CD4-positive, alpha-beta memory T cell (primary cell): ENCODE results near the gene DNER. TPM values are rescaled to one million over a fixed set of nuclear protein-coding genes. Genes with fewer than 3 reads are reported as not detected.
"Not testable (repeated sequence)": the region's sequence is repeated elsewhere in the genome, so short reads cannot be mapped to it uniquely, and the experiment has no call there.

Experiments
- CTCF ChIA-PET: fragments of 350-600 bp; sonication (Branson Sonifier 250); formaldehyde crosslinking; loops from one replicate; lab custom pipeline; 2021; ENCODE audit warnings: inconsistent platforms; ENCODE audit not compliant: partially characterized antibody; lab: Charles Lee
- POLR2A ChIA-PET: fragments of 350-600 bp; sonication (Branson Sonifier 250); formaldehyde crosslinking; loops from one replicate; lab custom pipeline; 2021; ENCODE audit not compliant: partially characterized antibody; lab: Charles Lee
- DNase-seq, 5 donors: peaks; one replicate each; pipeline versions ENCODE4 v3.0.0 to v3.0.0-alpha.2; 2020 to 2022; ENCODE audit warnings: mixed read lengths in 1 of 5
- H3K27ac ChIP-seq: one replicate; pipeline ENCODE4 v1.7.0; 2013; ENCODE audit warnings: low read depth, low read length
- H3K27me3 ChIP-seq: 2 replicates; pipeline ENCODE4 v1.7.0; 2013; ENCODE audit warnings: mild to moderate bottlenecking, low read length, moderate library complexity; ENCODE audit not compliant: insufficient read depth
- H3K36me3 ChIP-seq: 2 replicates; pipeline ENCODE4 v1.7.0; 2013; ENCODE audit warnings: mild to moderate bottlenecking, low read length, moderate library complexity; ENCODE audit not compliant: insufficient read depth
- H3K4me1 ChIP-seq: 2 replicates; pipeline ENCODE4 v1.7.0; 2013; ENCODE audit warnings: mild to moderate bottlenecking, low read length, moderate library complexity; ENCODE audit not compliant: insufficient read depth
- H3K4me3 ChIP-seq, 2 donors: one replicate each; pipeline ENCODE4 v1.7.0; 2013; ENCODE audit warnings: low read length in 2 of 2, mild to moderate bottlenecking in 1 of 2
- H3K9me3 ChIP-seq, 2 donors: one replicate each; pipeline ENCODE4 v1.7.0; 2013; ENCODE audit warnings: low read length in 2 of 2, control low read depth in 1 of 2; ENCODE audit not compliant: control insufficient read depth in 1 of 2
- H3K27ac Mint-ChIP-seq, 7 donors: one replicate each; pipeline ENCODE4 v1.8.0; 2020 to 2021; ENCODE audit warnings: mixed read lengths in 7 of 7, mild to moderate bottlenecking in 6 of 7, inconsistent platforms in 3 of 7, moderate library complexity in 3 of 7
- H3K27me3 Mint-ChIP-seq, 2 donors: one replicate each; pipeline ENCODE4 v1.8.0; 2020 to 2021; ENCODE audit warnings: mixed read lengths in 2 of 2
- H3K36me3 Mint-ChIP-seq, 2 donors: one replicate each; pipeline ENCODE4 v1.8.0; 2020 to 2021; ENCODE audit warnings: mixed read lengths in 2 of 2, inconsistent platforms in 1 of 2, mild to moderate bottlenecking in 1 of 2
- H3K4me1 Mint-ChIP-seq, 4 donors: one replicate each; pipeline ENCODE4 v1.8.0; 2020 to 2021; ENCODE audit warnings: mixed read lengths in 4 of 4, mild to moderate bottlenecking in 1 of 4
- H3K4me3 Mint-ChIP-seq, 8 donors: one replicate each; pipeline ENCODE4 v1.8.0; 2020 to 2021; ENCODE audit warnings: mixed read lengths in 8 of 8, mild to moderate bottlenecking in 7 of 8, moderate library complexity in 6 of 8, inconsistent platforms in 3 of 8
- H3K9me3 Mint-ChIP-seq, 8 donors: one replicate each; pipeline ENCODE4 v1.8.0; 2020 to 2021; ENCODE audit warnings: mixed read lengths in 8 of 8, mild to moderate bottlenecking in 5 of 8, inconsistent platforms in 3 of 8, moderate library complexity in 1 of 8
- intact Hi-C: fragments of 100-400 bp; cut with micrococcal nuclease; formaldehyde crosslinking; loops from one replicate; pipeline ENCODE4 v1.15.1; 2023
- polyA plus RNA-seq, 2 donors: library from polyadenylated mRNA; unstranded; fragments of 300-500 nt; fragmentation: Illumina TruSeq; gene quantifications; one replicate each; pipeline ENCODE4 v1.2.3, GENCODE V29; 2021
- total RNA-seq, 2 experiments: library from RNA; stranded (reverse); gene quantifications; one replicate each; pipeline ENCODE4 v1.2.3, GENCODE V29; 2021

The DNER gene
- total and polyA plus RNA-seq, 4 experiments from 2014 or later, result not detected

- Mint-ChIP-seq H3K36me3 (no peaks in the 10 kb centered on the region), H3K4me3 (no peak overlapping the region), H3K4me1 (no peaks in the 10 kb centered on the region), H3K27ac (no peak overlapping the region), H3K9me3 (peaks cover 0 to 3% (median 0%) of the 10 kb centered on the region in 8 donors), H3K27me3 (peaks cover 19 to 25% of the 10 kb centered on the region in 2 donors)
- intact Hi-C loops, result no loop called here
- ChIA-PET POLR2A (no interaction called here), CTCF (interaction anchor here (2.3 kb wide), 1 partner anchor 15 kb away, joined by 5 read pairs; no protein-coding TSS in a partner anchor)
- no peaks in the 10 kb centered on the region for H3K9me3 ChIP-seq
- H3K4me1 ChIP-seq, result no peaks in the 10 kb centered on the region
- no peaks in the 10 kb centered on the region for H3K36me3 ChIP-seq
- H3K27ac ChIP-seq, result no peak overlapping the region
- no peak for DNase-seq
- no peaks in the 10 kb centered on the region for H3K27me3 ChIP-seq
- H3K4me3 ChIP-seq, result no peak overlapping the region
These were observed 12.6 kb downstream of the DNER start for GRCh38 chr2:229701716-229702115.

GRCh38 chr2:229701062-229701461 lies 13.3 kb downstream of the DNER start:
- no peaks in the 10 kb centered on the region for H3K4me1 Mint-ChIP-seq
- Histone ChIP-seq H3K9me3 (no peaks in the 10 kb centered on the region), H3K36me3 (no peaks in the 10 kb centered on the region), H3K27me3 (peaks cover 2% of the 10 kb centered on the region), H3K4me3 (no peak overlapping the region), H3K4me1 (no peaks in the 10 kb centered on the region), H3K27ac (no peak overlapping the region)
- H3K27ac Mint-ChIP-seq, result no peak overlapping the region
- H3K4me3 Mint-ChIP-seq, result no peak overlapping the region
- CTCF ChIA-PET, result interaction anchor here (2.3 kb wide), 1 partner anchor 16 kb away, joined by 5 read pairs; no protein-coding TSS in a partner anchor
- DNase-seq, result no peak
- peaks cover 0 to 3% (median 0%) of the 10 kb centered on the region in 8 donors for H3K9me3 Mint-ChIP-seq
- H3K36me3 Mint-ChIP-seq, result no peaks in the 10 kb centered on the region
- POLR2A ChIA-PET, result no interaction called here
- intact Hi-C loops, result no loop called here
- H3K27me3 Mint-ChIP-seq, result peaks cover 19 to 25% of the 10 kb centered on the region in 2 donors

GRCh38 chr2:229695961-229696360 lies 18.4 kb downstream of the DNER start:
- Histone ChIP-seq H3K9me3 (no peaks in the 10 kb centered on the region), H3K27ac (no peak overlapping the region), H3K36me3 (no peaks in the 10 kb centered on the region), H3K4me1 (no peaks in the 10 kb centered on the region), H3K4me3 (no peak overlapping the region), H3K27me3 (peaks cover 5% of the 10 kb centered on the region)
- DNase-seq, result no peak
- Mint-ChIP-seq H3K36me3 (no peaks in the 10 kb centered on the region), H3K27me3 (peaks cover 14 to 23% of the 10 kb centered on the region in 2 donors), H3K27ac (no peak overlapping the region), H3K4me3 (no peak overlapping the region), H3K4me1 (no peaks in the 10 kb centered on the region), H3K9me3 (peaks cover 0 to 3% (median 0%) of the 10 kb centered on the region in 8 donors)
- ChIA-PET POLR2A (no interaction called here), CTCF (no interaction called here)
- intact Hi-C loops, result no loop called here

GRCh38 chr2:229693845-229694244 lies 20.5 kb downstream of the DNER start:
- peaks cover 10 to 26% of the 10 kb centered on the region in 2 donors for H3K27me3 Mint-ChIP-seq
- DNase-seq, H3K27ac ChIP-seq, H3K27me3 ChIP-seq, H3K4me3 ChIP-seq, intact Hi-C loops, CTCF ChIA-PET, H3K36me3 Mint-ChIP-seq, H3K9me3 Mint-ChIP-seq, H3K9me3 ChIP-seq, H3K36me3 ChIP-seq, H3K27ac Mint-ChIP-seq, H3K4me1 Mint-ChIP-seq, POLR2A ChIA-PET, H3K4me3 Mint-ChIP-seq, H3K4me1 ChIP-seq: not testable (repeated sequence)

GRCh38 chr2:229691631-229692030 lies 22.7 kb downstream of the DNER start:
- peaks cover 0 to 2% (median 0%) of the 10 kb centered on the region in 8 donors for H3K9me3 Mint-ChIP-seq
- intact Hi-C loops, result no loop called here
- Histone ChIP-seq H3K4me1 (no peaks in the 10 kb centered on the region), H3K4me3 (no peak overlapping the region), H3K27me3 (peaks cover 5% of the 10 kb centered on the region), H3K27ac (no peak overlapping the region), H3K36me3 (no peaks in the 10 kb centered on the region), H3K9me3 (no peaks in the 10 kb centered on the region)
- no peak overlapping the region for H3K4me3 Mint-ChIP-seq
- CTCF ChIA-PET, result no interaction called here
- no peaks in the 10 kb centered on the region for H3K36me3 Mint-ChIP-seq
- peaks cover 7 to 20% of the 10 kb centered on the region in 2 donors for H3K27me3 Mint-ChIP-seq
- no peaks in the 10 kb centered on the region for H3K4me1 Mint-ChIP-seq
- POLR2A ChIA-PET, result no interaction called here
- no peak overlapping the region for H3K27ac Mint-ChIP-seq
- DNase-seq, result no peak

GRCh38 chr2:229689307-229689839 lies 25.0 kb downstream of the DNER start:
- H3K4me1 ChIP-seq, result no peaks in the 10 kb centered on the region
- peaks cover 8 to 27% of the 10 kb centered on the region in 2 donors for H3K27me3 Mint-ChIP-seq
- no peak overlapping the region for H3K27ac Mint-ChIP-seq
- H3K9me3 Mint-ChIP-seq, result peaks cover 0 to 2% (median 0%) of the 10 kb centered on the region in 8 donors
- ChIA-PET POLR2A (no interaction called here), CTCF (no interaction called here)
- H3K27me3 ChIP-seq, result no peaks in the 10 kb centered on the region
- H3K27ac ChIP-seq, result no peak overlapping the region
- H3K9me3 ChIP-seq, result no peaks in the 10 kb centered on the region
- no peaks in the 10 kb centered on the region for H3K36me3 Mint-ChIP-seq
- no peak overlapping the region for H3K4me3 ChIP-seq
- intact Hi-C loops, result no loop called here
- H3K36me3 ChIP-seq, result no peaks in the 10 kb centered on the region
- no peak for DNase-seq
- H3K4me1 Mint-ChIP-seq, result no peaks in the 10 kb centered on the region
- no peak overlapping the region for H3K4me3 Mint-ChIP-seq

- H3K4me1 ChIP-seq, result no peaks in the 10 kb centered on the region
- ChIA-PET CTCF (no interaction called here), POLR2A (no interaction called here)
- no peak for DNase-seq
- peaks cover 0 to 2% (median 0%) of the 10 kb centered on the region in 8 donors for H3K9me3 Mint-ChIP-seq
- H3K27ac ChIP-seq, result no peak overlapping the region
- no peaks in the 10 kb centered on the region for H3K36me3 ChIP-seq
- no peaks in the 10 kb centered on the region for H3K36me3 Mint-ChIP-seq
- no peak overlapping the region for H3K27ac Mint-ChIP-seq
- H3K4me3 Mint-ChIP-seq, result no peak overlapping the region
- no peak overlapping the region for H3K4me3 ChIP-seq
- H3K27me3 Mint-ChIP-seq, result peaks cover 11 to 37% of the 10 kb centered on the region in 2 donors
- intact Hi-C loops, result no loop called here
- no peaks in the 10 kb centered on the region for H3K4me1 Mint-ChIP-seq
- no peaks in the 10 kb centered on the region for H3K27me3 ChIP-seq
- H3K9me3 ChIP-seq, result no peaks in the 10 kb centered on the region
These were observed 26.2 kb downstream of the DNER start for GRCh38 chr2:229688141-229688540.
